Suppressor macrophage (primary cell): Measurements from ENCODE around the gene LCA5.
"Not testable (repeated sequence)": the region's sequence is repeated elsewhere in the genome, so short reads cannot be mapped to it uniquely, and the experiment has no call there.

Experiments
- DNase-seq, 4 experiments: peaks; one replicate each; pipeline ENCODE4 v3.0.0-alpha.2; 2020 to 2022
- total RNA-seq, 17 experiments: gene quantifications; one replicate each; lab custom pipeline; 2026; ENCODE audit warnings: mixed read lengths in 6 of 17, inconsistent platforms in 3 of 17; lab: John Stamatoyannopoulos, UW

Gene LCA5
- total RNA-seq: 0.58 to 2.6 (median 0.97) reads per million in 17 experiments

DNA sequence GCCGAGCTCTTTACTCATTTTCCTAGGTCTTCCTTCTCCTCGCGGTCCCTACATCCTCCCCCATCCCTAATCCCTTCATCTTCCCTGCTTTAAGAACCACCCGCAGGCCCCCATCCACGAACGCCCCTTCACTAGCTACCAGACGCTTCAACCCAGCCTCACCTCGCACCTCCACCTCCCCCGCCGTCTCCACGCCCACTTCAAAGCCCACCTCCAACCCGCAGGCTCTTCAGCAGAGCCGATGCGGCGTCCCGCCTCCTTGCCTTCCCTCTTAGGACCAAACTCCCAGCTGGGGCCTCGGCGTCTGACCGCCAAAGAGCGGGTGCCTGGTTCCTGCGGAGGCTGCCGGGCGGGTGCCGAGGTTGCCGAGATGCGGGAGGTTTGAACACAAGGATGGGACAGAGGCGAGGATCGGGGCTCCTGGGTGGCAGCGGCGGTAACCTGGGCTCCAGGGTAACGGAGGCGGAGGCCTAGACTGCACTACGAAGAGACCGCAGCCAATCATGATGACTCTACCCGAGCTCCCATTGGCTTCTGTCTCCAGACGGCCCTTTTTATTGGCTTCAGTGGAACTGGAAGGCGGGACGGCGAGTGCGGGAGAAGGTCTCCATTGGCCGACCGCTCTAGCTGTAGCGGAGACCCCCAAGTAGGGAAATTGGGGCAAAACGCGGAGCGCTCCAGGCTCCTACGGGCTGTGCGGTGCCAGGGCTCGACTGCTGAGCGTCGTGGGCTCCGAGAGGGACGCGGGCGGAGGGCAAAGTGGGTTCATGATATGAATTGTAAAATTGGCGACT lies at the start of gene LCA5:
LCA5 (minus strand) TSS at position 477 of the 794 bp plus-strand sequence. CDS start 18,536 bp downstream, outside the sequence.
- DNase-seq: peak; percentile 90 to 95 (median 94)

DNA sequence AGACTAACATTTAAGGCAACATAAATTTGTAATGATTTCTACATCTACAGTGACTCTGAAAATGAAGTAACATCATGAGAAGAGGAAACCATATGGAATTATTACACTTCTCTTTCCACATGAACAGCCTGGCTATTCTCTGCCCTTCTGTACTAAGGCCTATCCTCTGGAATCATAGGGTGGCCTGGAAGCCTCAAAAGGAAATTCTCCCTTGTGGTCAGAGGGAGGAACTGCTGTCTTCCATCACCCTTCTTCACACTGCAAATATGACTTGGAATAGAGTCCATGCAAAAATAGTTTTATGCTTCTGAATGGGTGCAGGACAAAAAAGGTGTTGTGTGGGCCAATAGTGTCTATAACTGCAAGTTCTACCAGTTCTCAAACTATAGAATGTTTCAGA lies 49.3 kb upstream of the LCA5 start:
- DNase-seq: peak in 3 of 4 experiments; percentile 32 to 41 (median 35)

DNA sequence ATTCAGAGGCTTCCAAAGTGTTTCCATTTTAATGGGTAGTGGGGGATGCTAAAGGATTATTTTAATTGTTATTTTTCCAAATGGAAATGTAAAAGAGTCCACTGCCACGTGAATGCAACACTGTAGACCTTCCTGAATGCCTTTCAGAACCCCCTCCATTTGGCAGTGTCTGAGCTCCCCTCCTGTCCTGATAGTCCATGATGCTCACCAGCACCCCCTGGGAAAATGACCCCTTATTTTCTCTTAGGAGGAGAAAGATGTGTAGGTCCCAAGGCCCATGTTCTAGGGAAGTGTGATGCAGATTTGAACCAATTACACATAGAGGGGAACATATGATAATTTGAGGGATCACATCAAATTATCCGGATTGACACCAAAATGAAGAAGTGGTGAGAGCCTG lies 47.1 kb upstream of the LCA5 start:
- DNase-seq: no peak

DNA sequence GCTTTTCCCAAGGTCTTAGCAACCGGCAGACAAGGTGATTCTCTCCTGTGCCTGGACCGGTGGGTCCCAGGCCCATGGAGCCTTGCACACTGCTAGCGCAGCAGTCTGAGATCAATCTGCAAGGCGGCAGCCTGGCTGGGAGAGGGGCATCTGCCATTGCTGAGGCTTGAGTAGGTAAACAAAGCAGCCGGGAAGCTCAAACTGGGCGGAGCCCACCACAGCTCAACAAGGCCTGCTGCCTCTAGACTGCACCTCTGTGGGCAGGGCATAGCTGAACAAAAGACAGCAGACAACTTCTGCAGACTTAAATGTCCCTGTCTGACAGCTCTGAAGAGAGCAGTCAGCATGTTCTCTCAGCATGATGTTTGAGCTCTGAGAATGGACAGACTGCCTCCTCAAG lies 40.7 kb upstream of the LCA5 start:
- not testable (repeated sequence) for DNase-seq

DNA sequence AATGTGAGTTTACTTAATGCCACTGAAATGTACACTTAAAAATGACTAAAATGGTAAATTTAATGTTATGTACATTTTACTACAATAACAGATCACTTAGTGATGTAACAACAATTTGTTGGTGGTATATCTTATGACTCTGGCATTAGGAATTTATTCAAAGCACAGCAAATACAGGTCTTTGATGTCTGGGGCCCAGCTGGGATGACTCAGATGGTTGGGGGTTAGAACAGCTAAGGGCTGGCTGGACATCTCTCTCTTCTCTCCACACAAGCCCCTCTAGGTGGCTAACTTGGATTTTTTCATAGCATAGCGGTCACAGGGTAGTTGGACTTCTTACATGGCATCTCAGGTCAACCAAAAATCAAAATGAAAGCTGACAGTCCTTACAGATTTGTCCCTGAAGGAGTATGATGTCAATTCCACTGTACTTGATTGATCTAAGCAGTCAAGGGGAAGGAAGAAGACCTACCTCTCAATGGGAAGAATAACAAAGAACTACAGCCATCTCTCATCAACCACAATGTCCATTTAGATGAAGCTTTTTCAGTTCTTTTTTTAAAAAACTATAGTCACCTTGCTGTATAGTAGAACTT lies 37.5 kb upstream of the LCA5 start:
- DNase-seq: no peak

DNA sequence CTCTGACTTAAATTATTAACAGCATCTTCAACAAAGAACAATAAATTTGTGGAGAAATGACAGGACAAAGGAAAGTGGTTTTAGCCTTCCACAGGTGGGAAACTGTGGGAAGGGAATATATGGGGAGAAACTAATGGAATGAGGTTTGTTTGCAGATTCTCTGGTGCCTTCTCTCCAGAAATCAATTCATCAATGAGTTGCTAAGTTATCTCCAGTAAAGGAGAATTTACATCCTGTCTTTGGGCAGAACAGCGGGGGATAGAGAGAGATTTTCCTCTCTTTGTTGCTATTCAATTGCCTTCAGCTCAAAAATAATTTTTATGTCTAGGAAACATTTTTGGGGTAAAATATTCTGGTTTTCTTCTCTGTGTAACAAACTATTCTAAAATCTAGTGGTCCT lies 36.9 kb upstream of the LCA5 start:
- no peak for DNase-seq

DNA sequence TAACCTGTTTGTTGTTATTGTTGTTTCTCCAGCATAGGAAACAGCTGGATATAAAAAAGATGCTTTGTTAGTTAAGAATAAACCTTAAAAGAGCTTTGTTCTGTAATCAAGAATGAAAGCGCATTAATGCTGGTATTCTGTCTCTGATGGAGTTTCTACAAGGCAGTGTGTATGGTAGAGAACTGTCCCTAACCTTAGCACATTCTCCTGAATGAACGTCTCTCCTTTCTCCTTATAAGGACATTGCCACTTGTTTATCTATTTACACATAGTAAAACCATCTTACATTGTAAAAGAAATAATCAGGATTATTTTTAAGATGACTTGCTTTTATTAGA lies 33.8 kb upstream of the LCA5 start:
- DNase-seq: no peak

DNA sequence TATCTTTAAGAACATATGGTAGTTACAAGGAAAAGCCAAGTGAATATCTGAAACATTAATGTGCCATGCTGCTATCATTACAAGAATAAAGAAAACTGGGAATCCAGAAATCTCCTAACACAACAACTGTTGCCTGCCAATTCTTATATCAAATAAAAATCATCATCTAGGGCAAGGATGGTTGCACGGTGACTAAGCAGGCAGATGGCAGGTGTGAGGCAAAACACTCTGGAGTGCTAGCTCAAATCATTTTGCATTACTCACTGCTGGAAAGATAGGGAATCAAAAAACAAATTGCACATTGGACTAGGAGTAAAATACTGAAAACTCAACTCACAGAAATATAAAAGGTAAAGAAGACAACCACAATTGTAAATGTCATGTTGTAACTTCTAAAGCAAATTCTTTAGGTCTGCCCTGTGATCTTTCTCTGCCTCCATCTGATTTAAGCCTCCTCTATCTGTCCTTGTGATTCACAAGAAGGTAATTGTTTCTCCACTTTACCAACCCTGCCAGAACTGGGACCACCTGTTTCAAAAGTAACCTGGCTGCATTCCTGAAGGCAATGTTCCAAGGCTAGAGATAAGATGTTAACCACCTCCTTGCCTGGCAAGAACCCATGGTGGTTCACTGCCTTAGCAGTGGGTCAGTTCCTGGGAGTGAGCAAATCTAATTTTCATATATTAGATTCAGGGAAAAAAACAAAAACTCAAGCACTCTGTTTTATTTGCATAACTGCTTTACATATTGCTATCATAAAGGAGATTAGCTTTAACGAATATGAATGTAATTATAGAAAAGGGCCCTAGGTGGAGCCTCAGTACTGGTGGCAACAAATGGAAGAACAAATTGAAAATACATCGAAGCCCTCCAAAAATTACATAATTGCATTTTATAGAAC lies 33.1 kb upstream of the LCA5 start:
- peak; percentile 8 to 52 (median 35) for DNase-seq

DNA sequence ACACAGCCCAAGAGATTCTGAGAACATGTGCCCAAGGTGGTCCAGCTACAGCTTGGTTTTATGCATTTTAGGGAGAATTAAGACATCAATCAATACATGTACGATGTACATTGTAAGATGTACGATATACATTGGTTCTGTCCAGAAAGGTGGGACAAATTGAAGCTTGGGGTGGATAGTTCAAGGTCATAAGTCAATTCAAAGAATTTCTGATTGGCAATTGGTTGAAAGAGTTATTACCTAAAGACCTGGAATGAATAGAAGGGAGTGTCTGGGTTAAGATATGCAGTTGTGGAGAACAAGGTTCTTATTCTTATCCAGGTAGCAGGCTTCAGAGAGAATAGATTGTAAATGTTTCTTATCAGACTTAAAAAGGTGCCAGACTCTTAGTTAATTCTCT lies 31.8 kb upstream of the LCA5 start:
- no peak for DNase-seq

DNA sequence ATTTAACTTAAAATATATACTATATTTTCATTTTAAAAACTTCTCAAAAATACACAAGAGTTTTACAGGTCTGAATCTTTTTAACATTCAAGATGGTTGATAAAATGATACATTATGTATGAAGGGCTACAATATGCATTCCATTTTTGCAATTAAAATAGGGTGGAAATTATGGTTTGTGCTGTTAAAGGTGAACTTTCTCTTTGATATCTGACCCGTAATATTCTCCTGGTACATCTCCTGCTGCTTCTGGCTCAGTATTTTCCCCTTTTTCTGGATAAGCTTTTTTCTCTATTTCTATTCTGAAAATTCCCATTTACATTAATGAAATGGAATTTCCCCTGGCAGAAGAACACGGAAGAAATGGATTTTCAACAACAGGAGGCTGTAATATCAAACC lies 27.4 kb upstream of the LCA5 start:
- DNase-seq: no peak

DNA sequence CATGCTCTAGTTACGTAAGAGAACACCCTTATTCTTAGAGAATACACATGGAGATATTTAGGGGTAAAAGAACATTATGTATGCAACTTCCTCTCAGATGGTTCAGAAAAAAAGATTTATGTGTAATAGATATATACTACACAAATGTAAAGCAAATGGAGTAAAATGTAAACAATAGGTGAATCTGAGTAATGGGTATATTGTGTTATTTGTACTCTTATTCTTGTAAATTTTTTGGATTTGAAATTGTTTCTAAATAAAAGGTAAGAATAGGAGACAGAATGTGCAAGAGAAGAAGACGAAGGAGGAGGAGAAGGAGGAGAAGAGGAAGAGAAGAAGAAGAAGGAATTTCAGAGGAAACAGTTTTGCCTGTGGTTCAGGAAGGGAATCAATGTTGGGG lies 22.5 kb upstream of the LCA5 start:
- no peak for DNase-seq

DNA sequence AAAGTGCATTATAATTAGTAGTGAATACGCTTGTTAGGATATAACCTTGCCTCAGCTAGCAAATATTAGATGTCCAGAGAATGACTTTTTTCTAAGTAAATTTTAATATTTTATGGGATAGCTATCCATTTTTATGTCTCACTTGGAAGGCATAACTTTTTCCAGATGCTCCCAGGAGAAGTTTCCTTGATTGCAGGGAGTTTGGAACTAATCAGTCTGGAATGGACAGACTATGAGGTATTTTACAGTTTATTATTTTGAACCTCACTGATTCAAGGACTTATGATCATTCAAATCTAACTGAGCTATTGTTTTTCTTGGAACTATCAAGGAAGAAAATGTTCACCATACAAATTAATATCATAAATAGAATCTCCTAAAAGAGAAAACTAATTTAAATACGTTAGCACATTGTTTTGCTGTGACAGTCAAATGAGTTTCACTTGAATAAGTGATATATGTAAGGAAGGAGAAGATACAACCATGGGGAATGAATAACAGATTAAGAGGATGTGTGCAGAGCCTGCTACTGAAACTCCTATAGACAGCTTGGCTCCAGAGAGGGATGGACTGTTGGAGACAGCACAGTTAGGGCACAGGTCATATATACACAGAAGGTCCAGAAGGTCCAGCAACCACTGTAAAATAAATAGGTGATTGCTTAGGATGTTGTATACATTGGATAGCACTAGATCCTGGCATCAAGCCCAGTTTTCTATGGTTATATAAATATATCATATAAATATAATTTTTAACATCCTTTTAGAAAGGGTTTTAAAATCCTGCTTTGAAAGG lies 20.6 kb upstream of the LCA5 start:
- no peak for DNase-seq

DNA sequence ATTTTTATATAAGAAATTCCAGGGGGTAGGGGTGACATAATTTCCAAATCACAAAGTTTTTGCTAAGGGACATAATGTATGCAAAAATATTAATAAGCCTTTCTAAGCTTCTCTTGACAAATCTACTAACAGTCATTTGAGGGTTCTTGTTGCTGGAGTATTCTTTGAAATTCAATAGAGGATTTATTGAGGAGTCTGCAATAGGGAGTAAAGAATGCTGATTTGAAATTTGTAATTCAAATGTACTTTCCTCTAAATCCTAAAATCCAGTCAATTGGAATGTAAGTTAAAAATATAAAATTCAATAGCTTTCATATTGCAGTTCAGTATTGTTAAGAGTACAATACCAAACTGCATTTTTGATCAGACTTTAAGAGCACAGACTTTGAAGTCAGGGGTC lies 17.1 kb upstream of the LCA5 start:
- no peak for DNase-seq

DNA sequence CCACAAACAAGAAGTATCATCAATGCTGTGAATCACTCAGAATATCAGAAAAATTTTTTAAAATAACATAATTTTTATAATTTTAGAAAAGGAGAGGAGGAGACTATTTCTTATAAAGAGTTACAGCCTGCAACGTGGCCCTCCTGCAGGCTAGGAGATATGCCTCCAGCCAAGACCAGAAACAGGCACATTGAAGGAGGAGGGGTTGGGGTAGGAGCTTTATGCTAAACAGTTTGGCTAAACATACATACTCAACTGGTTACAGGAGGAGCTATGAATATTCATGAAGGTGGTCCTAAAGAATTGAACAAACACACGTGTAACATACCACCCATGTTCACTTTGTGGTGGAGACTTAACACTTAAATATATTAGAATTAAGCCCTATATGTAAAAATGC lies 14.2 kb upstream of the LCA5 start:
- no peak for DNase-seq

DNA sequence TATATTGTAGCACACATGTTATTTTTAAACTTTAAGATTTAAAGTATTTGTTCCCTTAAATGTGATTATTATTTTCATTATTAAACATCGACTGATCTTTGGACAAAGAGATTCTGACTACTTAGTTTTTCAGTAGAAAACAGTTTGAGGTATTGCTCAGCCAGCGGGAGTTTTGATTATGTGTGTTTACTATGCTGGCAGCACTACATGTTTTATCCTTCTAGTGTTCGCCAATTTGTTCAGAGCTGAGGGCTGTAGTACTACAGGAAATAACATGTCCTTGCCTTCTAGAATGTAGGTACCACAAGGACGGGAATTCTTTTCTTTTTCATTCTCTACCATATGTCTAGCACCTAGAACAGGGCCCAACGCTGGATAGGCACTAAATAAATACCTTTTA lies 11.1 kb upstream of the LCA5 start:
- no peak for DNase-seq

DNA sequence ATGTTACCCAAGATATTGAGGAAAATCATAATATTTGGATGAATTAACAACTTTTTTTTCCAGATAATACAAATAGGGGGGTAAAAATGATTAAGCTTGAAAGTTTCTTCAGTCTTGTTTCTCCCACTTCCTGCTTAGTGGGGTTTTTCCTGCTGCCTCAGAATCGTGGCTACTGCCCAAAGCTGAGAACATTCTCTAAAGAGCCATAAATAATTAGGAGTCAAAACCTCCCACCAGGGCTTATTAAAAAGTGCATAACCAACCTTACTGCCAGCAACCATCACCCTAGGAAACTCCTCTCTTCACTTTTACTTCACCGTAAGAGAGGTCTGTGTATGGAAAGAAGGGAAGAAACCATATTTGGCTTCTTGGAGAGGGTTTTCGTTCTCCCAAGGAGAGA lies 9.0 kb upstream of the LCA5 start:
- peak in 1 of 4 experiments; percentile 4 for DNase-seq

DNA sequence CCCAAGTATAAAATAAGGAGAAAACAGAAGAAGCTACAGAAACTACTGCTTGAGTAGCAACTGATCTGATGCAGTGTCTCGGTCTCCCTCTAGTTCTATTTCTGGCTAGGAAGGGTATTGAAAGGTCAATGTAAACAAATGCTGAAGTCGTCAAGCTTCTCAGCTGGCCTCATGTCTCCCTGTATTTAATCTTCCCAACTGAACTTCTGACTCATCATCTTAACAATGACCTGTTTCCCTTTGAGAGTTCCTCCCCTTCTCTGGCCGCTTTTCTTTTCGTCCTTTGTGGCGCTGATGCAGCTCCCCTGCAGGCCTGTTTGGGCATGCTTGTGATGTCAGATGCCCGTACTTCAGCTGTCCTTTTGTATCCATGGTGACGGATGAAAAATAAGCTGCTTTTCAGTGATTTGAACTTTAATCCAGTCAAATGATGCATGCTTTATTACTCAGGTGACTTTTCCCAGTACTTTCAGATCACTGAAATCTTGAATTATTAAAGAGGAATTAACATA lies 7.8 kb upstream of the LCA5 start:
- peak; percentile 87 to 96 (median 88) for DNase-seq

DNA sequence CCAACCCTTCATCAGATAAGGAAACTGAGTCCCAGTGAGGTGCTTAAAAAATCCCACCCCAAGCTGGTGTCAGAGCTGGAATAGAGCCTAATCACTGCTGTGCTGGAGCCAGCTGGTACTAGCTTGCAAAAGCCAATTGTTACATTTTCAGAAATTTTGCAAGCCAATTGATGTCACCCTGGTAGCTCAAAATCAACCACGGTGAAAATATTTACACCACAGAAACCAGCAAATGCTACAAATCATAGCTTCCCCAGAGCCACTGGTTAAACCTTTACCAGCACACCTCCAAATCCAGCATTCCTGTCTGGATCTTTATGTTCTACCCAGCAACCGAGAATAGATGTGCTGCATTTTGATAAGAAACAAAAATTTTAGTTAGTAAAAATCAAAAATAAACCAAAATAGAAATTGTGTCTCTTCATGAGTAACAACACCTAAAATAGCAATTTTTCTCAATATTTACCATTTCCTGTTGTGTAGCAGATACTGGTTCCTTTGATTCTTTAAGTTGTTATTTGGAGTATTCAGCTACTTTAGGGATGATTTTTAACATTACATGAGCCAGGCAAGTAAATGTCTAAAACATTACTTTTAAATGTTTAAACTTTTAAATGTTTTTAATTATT lies 7.2 kb upstream of the LCA5 start:
- peak in 3 of 4 experiments; percentile 17 to 52 (median 31) for DNase-seq

DNA sequence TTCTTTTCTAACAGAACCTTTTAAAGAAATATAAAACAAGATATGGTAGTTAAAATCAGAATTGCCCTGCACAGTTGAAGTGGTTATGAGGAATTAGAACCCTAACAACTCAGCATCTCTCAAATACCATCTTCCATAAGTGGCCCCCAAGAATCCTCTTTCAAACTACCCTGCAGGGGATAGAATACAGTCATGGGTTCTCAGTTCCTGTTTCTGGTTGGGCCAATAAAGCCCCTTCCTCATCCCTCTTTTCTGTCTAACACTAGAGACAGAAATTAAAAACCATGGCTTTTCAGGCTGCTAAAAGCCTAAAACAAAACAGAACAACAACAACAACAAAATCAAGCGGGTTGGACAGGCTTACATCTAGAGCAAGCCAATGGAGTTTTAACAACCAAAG lies 6.7 kb upstream of the LCA5 start:
- peak in 2 of 4 experiments; percentile 3 to 24 for DNase-seq

DNA sequence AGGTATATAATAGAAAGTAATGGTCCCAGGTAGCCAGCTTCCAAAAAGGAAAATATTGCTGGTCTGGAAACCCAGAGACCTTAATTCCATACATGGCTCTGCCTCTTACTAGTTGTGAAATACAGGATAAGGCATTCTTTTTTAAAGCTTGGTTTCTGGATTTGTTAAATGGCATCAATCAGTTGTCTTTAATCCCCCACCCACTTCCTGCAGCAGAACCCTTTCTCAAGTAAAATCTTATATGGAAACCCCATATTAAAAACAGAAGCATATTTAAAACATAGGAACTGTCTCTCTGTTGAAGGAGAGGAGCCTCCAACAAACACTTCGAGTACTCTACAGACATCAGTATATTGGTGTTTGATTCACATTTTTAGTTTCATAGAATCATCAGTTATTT lies 6.2 kb upstream of the LCA5 start:
- DNase-seq: no peak

DNA sequence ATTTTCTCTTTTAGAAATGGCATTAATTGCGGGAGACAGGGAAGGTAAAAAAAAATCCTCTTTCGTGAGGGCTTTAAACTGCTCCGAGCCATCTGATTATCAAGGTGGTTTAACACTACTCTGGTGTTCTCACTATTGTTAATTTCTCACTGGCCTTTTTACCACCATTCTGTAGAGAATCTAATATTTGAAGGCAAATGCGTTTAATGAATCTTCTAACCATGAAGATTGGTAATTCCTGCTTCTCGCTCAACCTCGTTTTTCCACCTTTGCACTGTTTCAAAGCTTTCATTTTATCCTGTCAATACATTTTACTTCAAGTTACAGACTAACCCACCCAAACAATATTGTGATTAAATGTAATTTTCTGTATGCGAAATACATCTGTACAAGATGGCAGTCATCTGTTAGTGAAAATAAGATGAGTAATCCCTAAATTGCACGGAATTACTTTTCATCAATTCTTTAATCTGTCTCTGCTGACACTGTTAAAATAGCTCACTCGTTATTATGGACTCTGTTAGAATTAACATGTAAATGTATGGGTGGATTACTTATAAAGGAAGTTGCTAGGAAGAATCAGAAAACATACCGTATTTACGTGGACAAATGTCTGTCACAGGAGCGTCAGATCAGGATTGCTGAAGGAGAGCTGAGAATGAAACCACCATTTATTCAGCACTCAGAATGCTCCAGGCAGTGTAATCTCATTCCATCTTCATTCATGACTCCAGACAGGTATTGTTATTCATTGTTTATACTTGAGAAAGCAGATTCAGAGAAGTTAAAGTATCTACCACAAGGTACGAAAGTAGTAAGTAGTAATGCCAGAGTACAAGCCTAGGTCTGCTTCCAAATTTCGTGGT lies 1.1 kb upstream of the LCA5 start:
- no peak for DNase-seq
